Middle frontal gyrus (tissue), 1 donor: ENCODE measurements around the gene SEMA4B.
"Not testable (repeated sequence)": the region's sequence is repeated elsewhere in the genome, so short reads cannot be mapped to it uniquely, and the experiment has no call there.

Experiments used
- DNase-seq: peaks from one replicate; pipeline ENCODE4 v3.0.0-alpha.2; 2015; ENCODE audit warnings: low spot score; ENCODE audit errors: extremely low spot score

The SEMA4B gene

DNA sequence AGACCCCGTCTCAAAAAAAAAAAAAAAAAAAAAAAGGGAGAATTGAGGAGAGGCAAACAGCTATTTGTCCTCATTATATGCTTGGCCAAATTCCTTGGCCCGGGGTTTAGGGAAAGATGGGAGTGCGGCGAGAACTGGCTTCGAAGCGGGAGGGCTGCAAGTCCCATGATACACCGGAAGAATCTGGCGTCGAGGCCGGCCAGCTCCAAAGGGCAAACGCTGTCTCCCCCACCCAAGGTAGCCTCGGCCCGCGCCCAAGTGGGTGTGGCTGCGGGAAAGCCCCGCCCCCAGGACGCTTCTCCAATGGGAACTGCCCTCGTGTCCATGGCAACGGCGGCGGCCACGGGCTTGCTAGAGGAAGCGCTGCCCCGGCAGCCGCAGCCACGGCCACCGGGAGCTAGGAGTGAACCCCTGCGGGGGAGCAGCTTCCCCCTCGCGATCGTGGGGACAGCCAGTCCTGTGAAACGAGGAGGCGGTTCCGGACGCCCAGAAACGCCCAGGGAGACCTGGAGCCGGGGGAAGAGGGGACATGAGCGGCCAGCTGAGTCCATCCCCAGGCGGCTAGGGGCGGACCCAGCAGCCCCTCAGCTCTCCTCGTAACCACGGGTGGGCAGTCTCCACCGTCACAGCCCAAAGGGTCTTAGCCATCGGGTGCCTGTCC is 48.2 kb downstream of the SEMA4B start, which contains the start of gene TTLL13:
TSS of gene TTLL13 (plus strand) at position 354 of the 661 bp plus-strand sequence. CDS start 1,075 bp downstream, outside the sequence.
- peak; percentile 37 for DNase-seq

DNA sequence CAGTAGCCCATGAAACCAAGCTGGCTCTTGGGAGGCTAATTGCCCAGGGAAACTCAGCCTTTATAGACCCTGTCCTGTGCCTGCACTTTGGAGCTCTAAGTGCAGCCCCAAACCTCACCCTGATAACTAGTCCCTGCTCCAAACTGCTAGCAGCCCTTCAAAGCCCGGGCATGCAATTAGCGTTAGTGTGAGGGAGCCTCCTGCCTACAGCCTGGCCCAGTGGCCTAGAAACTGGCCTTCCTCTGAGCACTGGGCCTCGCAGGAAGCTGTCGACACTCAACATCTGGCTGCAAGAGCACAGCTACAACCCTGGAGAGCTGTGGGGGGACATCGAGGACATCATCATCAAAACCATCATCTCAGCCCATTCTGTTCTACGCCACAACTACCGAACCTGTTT is 56.6 kb downstream of the SEMA4B start:
- DNase-seq = no peak

DNA sequence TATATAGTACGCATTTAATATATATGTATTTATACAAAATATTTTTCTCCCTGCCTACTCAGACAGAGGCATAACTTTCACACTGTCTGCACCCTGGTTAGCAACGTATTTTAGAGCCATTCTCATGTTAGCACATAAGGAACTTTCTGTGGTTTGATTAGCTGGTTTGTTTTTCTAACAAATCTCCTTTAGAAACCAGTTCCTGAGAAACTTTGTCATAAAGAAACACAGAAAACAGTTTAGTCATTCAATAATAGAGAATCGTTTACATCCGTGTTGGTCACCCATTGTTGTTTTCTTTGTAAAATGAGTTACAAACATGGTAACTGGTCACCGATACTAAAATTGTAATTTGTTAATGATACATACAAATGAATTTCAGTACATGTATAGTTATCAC is 58.4 kb downstream of the SEMA4B start:
- no peak for DNase-seq

DNA sequence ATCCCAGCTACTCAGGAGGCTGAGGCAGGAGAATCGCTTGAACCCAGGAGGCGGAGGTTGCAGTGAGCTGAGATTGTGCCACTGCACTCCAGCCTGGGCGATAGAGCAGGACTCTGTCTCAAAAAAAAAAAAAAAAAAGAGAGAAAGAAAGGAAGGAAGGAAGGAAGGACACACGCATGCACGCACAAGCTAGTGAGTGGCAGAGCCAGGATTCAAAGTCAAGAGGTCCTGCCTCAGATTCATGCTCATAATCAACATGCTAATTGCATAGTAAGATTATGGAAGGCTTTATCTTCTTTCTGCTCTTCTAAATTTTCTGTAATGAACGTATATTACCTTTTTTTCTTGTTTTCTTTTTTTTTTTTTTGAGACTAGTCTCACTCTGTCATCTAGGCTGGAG is 59.6 kb downstream of the SEMA4B start:
- DNase-seq = not testable (repeated sequence)

DNA sequence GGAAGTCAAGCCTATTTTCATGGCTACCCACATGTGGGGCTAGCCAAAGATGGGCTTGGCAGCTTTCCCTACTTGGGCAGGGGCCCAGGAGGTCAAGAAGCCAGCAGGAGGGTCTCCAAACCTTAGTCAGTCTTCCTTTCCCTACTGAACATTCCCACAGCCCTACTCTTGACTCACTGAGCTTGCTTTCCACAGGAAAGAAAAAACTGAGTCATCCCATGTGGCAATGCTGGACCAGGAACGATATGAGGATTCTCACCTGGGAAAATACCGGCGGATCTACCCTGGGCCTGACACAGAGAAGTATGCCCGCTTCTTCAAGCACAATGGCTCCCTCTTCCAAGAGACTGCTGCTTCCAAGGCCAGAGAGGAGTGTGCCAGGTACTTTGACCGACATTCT is 60.7 kb downstream of the SEMA4B start:
- DNase-seq = no peak

DNA sequence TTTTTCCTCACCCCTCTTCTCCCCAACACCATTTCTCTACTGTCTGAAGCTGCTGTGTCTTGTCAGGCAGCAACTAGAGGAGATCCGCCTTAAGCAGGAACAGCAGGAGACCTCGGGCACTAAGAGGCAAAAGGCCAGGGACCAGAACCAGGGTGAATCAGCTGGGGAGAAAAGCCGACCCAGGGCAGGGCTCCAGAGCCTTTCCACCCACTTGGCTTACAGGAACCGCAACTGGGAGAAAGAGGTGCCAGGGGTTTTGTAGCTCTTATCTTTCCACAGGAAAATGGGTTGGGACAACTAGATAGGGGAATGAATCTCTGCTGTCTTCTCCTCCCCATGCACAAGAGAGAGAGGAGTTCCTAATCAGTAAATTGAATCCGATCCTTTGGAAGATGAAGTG is 61.3 kb downstream of the SEMA4B start:
- DNase-seq = no peak

DNA sequence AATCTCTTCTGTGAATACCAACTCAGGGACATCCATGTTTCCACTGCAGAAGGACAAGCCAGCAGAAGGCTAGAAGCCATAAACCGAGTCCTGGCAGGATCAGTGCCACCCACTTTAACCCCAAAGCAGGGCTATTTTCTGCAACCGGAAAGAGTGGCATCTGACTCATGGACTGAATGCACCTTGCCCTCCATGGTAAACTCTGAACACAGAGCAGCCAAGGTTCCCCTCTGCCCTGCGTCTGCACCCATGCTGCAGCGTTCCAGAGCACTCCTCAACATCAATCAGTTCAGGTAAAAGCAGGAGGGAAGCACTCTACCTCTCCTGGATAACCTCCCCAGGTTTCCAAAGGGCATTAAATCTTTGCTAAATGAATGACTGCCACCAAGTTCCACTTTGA is 63.5 kb downstream of the SEMA4B start:
- DNase-seq = no peak

DNA sequence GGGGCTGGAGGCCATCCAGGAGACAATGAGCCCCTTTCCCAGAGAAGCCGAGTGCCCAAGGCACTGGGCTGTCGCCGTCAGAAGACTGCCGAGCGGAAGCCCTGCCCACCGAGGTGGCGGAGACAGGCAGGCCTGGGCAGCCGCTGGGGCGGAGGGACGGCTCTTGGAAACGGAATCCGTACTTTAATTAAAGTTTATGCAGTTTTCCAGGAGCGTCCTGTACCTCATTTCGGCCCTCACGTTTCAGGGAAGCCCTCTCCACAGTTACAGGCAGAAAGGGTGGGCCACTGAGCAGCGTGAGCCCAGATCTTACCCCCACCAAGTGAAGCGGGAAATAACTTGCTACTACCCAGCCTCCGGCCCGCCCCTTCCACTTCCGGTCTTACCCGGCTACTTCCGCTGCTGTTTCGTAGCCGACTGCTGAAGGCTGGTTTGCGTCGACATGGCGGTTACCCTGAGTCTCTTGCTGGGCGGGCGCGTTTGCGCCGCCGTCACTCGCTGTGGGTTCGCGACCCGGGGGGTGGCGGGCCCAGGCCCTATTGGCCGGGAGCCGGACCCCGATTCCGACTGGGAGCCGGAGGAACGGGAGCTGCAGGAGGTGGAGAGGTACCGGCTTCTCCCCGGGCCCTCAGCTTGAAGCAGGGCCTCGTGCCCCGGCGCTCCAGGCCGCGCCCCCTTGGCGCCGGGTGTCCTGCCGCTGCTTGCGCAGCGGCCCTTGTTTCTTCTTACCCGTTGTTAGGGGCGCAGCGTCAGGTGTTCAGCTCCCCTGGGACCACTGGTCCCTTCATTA is 64.3 kb downstream of the SEMA4B start, which contains the start of gene NGRN:
TSS of gene NGRN (plus strand) at position 402 of the 790 bp plus-strand sequence. CDS start at position 443, 41 bp downstream.
- DNase-seq = peak; percentile 91

DNA sequence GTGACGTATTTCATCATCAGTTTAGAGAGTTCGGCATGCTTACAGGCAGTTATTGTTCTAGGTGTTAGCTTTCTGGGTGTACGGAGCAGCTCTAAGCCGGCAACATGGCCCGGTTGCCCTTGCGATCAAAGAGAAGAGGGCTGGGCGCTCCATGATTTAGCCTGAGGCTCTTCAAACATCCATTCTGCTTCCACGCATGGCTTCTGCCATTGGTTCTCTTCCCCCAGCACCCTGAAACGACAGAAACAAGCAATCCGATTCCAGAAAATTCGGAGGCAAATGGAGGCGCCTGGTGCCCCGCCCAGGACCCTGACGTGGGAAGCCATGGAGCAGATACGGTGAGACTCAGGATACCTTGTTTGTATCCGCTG is 64.9 kb downstream of the SEMA4B start:
- no peak for DNase-seq

DNA sequence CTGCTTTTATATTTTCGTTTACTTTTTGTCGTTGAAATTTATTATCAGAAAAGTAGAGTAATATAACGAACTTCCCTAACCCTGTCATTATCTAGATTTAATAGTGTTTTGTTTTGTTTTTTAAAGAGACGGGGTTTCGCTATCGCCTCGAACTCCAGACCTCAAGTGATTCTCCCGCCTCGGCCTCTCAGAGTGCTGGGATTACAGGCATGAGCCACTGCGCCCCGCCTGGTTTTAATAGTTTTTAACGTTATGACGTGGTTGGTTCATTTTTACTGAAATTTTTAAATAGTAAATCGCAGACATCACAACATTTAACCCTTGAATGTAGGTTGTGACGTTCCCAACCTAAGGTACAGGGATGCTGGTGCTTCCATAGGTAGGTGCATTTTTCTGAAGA is 65.4 kb downstream of the SEMA4B start:
- no peak for DNase-seq

DNA sequence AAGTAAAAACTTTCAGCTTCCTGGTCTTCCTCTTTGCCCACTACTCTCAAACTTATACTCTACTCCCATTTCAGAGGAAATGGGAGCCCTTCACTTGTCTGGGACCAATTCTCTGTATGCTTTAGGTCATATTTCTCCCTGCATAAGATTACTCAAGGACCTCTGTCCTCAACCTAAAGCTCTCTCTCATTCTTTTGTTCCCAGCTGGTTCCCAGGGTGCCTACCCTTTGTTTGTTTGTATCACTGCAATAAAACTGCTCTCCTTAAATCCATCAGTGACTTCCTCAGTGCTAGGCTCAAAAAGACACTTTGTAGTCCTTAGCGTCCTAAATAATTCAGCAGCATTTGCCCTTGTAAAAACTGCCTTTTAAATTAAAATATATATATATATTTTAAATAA is 67.3 kb downstream of the SEMA4B start:
- DNase-seq = no peak

DNA sequence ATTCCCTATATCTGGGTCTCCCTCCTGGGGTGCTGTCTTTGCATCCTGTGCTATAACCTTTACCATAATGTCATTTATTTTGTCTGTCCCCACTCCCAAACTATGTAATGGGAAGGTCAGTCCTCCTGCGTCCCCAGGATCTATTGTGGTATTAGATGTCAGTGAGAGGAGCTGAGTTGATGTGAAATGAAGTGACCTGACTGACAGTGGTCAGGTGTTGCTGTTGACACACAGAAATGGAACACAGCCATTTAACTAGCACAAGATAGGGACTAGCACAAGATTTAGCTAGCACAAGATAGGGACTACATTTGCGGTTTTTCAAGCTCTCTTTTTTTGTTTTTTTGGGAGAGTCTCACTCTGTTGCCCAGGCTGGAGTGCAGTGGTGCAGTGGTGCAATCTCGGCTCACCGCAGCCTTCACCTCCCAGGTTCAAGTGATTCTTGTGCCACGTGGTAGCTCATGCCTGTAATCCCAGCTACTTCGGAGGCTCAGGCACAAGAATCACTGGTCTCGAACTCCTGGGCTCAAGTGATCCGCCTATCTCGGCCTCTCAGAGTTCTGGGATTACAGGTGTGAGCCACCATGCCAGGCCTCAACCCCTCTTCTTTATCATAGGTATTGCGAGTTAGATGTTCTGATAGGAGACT is 69.5 kb downstream of the SEMA4B start:
- no peak for DNase-seq

DNA sequence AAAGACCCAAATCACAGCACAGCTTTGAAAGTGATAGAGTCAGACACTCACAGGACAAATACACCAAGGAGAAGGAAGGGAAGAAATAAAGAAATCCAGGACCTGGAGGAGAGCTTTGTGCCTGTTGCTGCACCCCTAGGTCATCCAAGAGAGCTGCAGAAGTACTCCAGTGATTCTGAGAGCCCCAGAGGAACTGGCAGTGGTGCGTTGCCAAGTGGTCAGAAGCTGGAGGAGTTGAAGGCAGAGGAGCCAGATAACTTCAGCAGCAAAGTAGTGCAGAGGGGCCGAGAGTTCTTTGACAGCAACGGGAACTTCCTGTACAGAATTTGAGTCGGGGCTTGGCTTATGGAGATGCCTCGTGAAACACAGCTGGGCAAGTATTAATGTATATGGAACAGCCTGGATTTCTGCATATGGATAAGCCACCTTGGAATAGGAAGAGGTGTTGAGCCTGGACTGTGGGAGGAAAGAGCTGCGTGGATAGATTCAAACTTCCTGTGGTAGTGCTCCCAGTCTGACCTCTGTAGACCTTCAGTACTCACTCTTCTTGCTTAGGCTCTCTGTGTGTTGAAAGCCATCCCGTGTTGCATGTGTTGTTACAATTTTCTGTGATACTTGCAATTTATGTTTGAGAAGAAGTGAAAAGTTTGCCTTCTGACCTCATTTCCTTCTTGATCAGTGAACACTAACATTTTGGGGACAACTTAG is 70.5 kb downstream of the SEMA4B start:
- no peak for DNase-seq

DNA sequence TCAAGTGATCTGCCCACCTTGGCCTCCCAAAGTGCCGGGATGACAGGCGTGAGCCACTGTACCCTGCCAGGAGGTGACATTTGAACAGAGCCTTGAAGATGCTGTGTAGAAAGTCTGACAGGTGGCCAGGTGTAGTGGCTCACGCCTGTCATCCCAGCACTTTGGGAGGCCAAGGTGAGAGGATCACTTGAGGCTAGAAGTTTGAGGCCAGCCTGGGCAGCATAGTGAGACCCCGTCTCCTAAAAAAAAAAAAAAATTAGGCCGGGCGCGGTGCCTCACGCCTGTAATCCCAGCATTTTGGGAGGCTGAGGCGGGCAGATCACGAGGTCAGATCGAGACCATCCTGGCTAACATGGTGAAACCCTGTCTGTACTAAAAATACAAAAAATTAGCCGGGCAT is 77.3 kb downstream of the SEMA4B start:
- DNase-seq = not testable (repeated sequence)
